HG02970 (cell line): Measurements from ENCODE around the gene PRKAR1B.

ENCODE experiments used
- ATAC-seq: cut with Tn5 transposase; IDR thresholded peaks from one replicate; pipeline ENCODE4 v1.9.1; 2021; ENCODE audit warnings: mild to moderate bottlenecking, moderate library complexity, moderate number of reproducible peaks; ENCODE audit not compliant: unreplicated experiment, low FRiP score

PRKAR1B gene

DNA sequence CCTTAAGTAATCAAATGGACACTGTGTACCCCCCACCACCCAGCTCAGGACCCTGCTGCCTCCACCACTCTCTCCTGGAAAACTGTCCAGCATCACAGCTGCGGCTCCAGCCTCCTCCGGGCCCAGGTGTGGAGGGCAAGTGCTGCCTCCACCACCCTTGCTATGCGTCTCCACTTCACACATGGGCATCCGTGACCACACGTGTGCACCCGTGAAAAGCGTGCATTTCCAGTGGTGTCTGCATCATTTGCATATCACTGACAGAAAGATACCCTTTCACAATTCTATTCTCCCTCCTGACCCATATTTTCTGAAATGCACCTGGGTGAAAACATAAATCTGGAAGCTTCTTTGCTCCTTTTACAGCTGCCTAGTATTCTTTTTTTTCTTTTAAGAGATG, 117.7 kb downstream of the PRKAR1B start:
- ATAC-seq: no peak

DNA sequence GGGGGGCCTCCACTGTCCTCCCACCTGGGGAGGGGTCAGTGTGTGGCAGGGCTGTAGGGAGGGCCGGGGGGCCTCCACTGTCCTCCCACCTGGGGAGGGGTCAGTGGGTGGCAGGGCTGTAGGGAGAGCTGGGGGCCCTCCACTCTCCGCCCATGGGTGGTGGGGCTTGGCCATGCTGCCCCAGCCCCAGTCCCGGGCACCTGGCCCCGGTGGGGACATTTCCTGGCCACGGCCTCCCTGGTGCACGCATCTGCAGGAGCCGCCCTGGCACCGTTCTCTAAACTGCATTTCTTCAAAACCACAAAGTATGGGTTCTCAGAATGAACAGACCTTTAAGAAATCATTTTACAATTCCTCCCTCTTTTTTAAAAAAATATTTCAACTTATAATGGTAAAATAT, 118.1 kb downstream of the PRKAR1B start:
- ATAC-seq: no peak

DNA sequence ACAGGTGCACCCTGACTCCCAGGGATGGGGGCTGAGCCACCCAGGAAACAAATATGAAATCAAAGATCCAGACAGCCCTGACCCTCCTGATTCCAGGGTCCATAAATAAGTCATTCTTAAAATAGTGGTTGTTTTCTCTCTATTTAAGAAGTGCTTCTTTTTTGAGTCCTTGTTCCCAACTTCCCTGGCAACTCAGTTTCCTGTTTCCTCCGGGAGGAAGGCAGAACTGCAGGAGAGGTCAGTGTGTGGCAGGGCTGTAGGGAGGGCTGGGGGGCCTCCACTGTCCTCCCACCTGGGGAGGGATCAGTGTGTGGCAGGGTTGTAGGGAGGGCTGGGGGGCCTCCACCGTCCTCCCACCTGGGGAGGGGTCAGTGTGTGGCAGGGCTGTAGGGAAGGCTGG, 118.7 kb downstream of the PRKAR1B start:
- no peak for ATAC-seq

DNA sequence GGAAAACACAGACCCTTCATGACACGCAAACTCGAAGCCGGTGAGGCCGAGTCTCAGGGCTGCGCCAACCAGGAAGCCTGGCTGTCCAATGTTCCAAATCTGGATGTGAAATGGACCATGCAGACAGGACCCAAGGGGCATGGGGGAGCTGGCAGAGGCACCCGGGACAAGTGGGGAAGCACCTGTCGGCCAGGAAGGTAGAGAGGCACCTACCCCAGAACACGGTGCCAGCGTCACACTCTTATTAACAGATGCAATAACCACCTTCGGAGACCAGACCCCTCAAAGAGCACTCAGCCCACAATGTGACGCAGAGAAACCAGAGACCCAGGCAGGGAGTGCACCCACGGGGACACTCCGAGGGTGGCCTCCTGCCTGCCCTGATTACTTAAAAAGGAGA, 119.1 kb downstream of the PRKAR1B start:
- ATAC-seq: no peak

DNA sequence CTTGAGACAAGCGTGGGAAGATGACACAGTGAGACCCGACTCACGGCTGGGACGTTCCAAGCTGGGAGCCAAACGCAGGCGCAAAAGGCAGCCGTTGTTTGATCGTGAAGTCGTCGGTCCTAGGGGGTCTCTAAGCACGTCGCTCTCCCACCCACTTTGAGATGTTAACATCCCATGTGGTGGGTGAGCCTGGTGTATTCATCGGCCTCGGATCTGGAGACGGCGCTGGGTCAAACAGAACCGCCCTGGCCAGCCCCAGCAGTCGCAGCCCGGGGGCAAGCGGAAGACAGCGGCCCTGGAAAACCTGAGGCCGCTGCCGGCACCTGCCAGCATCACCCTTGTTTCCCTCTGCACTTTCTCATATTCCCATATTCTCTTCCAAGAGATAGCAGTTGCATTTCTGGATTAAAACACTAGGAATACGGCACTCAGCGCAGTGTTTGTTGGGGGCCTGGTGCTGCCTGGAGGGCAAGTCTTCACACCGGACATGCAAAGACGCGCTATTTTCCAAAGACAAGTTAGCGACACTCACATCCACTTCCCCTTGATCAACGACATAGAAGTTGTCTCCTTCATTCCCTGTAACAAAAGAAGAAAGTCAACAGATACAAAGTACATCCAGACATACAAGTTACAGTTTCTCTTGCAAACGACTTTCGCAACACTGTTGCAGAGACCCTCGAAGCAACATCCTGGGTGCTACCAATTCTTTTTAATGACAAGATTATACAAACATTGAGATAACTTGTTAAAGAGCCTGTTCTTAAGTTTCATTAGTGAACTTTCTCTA, 121.2 kb downstream of the PRKAR1B start:
- ATAC-seq: no peak

DNA sequence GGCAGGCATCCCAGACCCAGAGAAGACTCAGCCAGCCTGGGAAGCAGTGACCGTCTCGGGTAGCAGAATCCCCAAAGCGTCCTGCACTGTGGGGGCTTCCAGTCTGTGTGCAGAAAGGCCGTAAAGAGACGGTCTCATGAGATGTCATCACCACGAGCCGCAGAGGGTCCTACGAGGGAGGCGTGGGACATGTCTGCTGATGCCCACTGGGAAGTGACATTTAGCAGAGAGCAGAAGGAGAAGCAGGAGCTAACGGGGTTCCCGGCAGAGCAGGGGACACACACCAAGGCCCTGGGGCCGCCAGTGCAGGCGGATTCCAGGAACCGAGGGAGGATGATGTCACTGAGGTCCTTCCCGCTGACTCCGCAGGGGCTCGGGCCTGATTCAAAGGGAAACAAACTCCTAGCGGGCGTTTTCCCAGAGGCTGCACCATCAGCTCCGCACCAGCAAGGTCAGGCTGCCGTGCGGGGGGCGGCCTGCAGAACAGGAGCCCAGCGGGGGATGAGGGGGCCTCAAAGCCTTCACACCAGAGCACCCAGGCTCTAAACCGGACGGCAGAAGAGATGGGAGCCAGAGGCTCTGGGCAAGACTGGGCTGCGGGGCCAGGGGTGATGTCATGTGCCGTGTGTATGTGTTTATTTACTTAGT, 122.1 kb downstream of the PRKAR1B start:
- no peak for ATAC-seq

DNA sequence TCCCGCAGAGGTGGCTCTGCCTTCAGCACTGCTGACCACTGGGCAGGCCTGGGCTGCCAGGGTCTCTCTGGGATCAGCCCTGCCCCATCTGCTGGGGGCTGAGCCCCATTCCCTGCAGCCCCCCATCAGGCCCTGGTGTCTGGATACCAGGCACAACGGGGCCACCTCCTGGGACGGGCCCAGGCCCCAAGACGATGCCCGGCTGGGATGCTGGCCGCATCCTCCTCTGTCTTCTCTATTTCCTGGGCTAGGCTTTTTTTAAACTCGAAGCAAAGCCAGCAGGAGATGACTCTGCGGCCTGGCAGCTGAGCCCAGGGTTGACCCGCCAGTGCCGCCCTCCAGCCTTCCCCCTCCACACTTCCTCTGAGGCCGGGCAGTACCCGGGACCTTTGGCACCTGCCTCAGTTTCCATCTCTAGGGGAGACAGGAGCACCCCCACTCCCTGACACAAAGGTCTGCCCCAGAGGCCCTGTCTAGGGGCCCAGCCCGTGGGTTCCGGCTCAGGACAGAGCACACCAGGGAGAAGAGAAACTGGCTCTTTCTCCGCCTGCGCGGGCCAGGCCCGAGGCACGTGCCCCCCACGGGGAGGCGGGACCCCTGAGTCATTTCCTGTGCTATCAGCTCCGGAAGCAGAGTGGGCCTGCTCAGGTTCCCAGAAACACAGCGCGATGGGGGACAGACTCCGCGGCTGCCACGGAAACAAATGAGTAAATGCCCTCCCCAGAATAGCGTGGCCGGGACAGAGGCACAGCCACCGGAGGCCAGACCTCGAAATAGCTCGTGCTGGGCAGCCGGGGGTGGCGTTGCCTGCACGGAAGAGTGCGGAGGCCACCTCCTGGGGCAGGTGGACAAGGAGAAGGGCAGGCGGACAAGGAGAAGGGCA, 122.8 kb downstream of the PRKAR1B start:
- ATAC-seq: peak; percentile 56

DNA sequence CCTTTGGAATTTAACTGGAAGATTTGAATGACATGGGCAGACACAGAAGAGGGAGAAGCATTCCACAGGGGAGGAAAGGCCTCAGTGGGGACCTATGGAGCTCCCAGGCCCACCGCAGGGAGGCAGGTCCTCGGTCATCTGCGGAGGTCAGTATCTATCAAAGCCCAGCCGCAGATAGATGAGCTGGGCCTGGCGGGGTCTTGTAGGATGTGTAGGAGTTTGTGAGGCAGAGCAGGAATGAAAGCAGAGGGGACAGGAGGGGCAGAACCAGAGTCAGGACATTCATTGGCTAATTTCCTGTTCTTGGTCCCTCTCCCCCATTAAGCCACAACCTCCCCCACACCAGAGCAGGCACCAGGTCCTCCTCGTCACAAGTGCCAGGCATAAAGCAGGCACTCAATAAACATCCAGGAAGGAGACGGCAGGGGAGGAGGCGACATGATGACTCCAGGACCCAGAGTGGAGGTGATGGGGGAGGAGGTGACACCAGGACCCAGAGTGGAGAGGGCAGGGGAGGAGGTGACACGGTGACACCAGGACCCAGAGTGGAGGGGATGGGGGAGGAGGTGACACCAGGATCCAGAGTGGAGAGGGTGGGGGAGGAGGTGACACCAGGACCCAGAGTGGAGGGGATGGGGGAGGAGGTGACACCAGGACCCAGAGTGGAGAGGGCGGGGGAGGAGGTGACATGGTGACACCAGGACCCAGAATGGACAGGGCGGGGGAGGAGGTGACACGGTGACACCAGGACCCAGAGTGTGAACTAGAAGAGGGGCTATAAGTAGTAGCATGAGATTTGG, 123.7 kb downstream of the PRKAR1B start:
- no peak for ATAC-seq

DNA sequence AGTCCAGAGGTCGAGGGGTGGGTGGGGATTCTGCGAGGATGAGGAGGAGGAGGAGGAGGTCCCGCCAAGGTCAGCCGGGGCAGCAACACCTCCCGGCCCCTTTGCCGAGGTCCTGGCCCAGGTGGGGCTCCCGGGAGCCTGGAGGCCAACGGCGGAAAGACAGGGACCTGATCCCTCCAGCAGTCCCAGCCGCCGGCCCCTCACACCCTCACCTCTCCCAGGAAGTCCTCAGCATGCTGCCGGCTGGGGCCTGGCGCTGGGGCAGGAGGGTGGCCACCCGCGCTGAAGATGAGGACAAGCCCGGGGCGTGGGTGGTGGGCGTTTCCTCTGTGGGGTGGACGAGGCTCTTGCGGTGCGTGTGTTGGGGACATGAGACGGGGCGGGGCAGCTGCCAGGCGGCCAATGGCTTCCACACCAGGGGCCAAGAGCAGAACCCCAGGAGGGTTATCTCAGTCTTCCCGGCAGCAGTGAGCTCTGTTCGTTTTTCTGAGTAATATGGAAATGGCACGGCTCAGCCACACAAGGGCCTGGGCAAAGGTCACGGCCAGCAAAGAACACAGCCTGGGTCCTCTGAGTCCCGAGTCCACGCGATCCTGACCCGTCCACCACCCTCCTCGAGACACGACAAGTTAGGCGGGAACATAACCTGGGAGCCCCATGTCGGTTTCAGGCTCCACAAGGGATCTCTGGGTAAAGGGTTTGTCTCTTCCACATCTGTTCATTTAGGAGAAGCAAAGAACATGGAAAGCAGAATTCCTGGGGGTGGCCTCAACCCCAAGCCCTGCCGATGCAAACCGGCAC, 124.5 kb downstream of the PRKAR1B start:
- no peak for ATAC-seq

DNA sequence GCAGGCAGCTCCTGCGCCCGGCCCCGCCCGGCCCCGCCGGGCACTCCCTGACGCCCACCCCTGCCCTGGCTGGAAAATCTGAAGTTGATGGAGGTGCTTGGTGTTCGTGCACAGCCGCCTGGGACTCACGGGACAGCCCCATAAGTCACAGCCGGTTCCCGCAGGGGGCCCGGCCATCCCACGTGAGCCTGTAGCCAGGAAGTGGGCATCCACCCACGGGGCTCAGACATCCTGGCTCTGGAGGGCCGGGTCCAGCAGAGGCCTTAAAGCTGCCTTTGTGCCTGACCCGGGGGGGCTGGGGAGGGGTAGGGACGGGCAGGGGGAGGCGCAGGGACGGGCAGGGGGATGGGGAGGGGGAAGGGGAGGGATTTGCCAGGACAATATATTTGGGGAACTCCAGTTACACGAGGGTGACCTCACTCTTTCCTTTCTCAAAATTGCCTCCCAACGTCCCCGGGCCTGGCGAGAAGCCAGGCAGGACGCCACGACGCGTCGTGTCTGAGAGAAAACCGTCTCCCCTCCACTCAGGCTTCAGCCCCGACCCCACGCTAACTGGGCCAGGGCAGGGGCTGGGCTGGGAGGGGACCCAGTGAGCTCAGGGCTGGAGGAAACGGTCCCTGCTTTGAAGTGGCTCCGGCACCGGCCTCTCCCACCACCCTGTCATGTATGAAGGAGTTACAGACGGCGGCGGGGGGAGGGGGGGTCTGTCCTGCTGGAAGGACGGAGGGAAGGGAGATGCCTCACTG, 125.3 kb downstream of the PRKAR1B start:
- peak; percentile 43 for ATAC-seq

DNA sequence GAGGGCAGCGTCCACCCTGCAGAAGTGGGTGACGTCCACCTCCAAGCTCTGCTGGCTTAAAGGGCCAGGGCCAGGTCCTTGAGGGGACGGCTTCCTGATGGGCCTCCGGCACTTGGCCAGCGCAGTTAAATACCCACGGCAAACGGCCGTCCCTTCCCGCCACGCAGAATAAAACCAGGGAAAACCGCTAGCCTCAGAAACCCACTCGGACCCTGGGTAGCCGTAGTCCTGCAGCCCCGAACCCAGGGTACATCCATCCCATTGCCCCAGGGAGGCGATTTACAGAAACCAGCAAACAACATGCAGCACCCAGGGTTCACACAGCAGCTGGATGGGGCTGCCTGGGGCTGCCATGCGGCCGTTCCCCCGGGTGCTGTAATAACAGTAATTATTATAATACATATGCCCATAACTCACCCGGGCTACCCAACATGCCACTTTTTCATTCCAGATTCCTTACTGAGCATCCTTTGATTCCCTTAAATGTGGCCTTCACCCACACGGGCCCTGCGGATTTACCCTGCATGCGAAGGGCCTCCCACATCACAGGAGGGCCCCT, 126.0 kb downstream of the PRKAR1B start:
- ATAC-seq: no peak

DNA sequence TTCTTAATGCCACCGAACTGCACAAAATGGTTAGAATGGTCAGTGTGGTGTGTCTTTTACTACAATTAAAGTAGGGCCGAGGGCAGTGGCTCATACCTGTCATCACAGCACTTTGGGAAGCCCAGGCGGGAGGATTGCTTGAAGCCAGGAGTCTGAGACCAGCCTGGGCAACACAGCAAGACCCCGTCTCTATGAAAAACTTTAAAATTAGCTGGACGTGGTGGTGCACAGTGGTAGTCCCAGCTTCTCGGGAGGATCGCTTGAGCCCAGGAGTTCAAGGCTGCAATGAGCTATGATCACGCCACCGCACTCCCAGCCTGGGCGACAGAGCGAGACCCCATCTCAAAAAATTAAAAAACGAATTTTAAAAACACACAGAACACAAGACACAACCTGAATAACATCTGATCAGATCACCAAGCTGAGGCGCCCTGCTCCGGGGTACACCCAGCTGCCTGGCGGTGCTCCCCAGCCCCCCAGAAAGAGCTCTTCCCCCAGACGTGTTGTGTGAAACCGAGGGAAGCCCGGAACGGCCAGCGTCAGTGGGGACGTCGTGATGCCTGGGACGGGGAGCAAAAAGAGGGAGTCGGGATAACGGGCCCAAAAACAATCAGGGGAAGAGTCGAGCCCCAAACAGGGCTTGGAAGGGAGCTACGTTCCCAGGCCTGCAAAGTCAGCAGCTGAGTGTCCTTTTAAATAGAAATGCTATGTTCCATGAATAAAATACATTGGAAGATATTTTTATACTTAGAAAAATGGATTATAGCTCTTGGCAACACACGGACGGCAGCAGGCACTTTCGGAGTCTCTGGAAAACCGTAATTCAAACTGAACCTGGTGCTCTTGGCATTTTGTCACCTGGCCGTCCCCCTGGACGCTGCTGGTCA, 126.7 kb downstream of the PRKAR1B start:
- ATAC-seq: no peak

DNA sequence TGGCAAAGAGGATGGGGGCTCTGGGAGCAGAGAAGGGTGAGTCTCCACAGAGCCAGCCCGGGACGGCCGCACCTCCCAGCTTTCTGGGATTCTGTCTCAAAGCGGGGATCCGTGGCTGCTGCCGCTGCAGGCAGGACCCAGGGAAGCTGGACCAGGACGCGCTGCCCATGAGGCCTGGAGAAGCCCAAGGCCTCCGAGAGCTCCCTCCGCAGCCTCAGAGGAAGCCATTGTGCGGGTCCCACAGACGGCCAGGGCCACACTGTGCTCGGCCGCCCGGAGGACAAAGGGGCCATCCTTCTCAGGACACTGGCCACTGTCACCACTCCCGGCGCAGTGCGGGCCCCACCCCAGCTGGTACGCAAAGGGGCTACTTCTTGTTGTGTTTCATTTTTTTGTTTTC, 128.2 kb downstream of the PRKAR1B start:
- no peak for ATAC-seq

DNA sequence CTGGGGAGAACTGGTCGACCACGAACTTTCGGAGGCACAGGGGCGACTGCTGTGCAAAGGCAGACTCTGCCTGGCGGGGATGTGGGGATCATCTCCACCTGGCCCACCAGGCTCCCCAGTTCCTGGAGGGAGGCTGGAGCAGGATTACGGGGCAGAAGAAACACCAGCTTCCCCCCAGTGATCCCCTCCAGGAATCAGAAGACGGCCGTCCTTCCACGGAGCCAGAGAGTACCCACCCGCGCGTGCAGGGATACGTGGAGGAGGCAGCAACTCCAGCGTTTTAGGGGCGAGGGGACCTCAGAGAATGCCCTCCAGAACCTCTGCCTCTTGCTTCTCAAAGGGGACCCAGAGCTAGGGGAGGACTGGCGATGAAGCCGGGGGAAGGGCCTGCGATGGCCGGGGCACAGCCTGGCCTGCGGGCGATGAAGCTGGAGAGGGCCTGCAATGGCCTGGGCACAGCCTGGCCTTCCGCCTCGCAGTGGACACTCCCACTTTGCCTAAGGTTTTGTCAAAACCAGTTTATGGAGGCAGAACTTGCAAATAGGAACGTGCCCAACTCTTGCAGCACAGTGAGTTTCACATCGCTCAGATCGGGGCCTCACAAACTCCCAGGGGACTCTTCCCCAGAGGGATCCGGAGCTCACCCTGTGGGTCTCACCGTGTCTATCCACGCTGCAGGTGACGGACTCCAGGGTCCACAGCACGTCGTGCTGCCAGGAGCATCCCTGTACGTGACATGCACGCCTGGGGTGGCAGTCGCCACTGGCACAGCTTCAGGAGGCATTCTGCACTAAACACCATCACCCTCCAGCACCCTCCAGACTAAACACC, 129.5 kb downstream of the PRKAR1B start:
- ATAC-seq: no peak

DNA sequence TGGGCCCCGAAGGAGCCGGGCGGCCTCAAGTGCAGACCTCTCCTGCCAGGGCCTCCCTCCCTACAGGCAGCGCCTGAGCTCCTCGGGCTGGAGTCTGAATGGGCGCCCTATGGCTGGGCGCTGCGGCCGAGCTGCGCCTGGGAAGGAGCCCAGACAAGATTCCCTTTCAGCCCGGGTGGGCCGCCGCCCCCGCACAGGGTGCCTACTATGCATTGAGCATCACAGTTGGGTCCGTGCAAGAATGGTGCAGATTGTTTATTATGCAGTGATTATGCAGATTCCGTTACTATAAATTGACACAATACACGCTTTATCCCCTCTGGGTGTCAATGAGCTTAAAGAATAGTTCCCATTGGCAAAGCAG, 130.3 kb downstream of the PRKAR1B start:
- ATAC-seq: no peak

DNA sequence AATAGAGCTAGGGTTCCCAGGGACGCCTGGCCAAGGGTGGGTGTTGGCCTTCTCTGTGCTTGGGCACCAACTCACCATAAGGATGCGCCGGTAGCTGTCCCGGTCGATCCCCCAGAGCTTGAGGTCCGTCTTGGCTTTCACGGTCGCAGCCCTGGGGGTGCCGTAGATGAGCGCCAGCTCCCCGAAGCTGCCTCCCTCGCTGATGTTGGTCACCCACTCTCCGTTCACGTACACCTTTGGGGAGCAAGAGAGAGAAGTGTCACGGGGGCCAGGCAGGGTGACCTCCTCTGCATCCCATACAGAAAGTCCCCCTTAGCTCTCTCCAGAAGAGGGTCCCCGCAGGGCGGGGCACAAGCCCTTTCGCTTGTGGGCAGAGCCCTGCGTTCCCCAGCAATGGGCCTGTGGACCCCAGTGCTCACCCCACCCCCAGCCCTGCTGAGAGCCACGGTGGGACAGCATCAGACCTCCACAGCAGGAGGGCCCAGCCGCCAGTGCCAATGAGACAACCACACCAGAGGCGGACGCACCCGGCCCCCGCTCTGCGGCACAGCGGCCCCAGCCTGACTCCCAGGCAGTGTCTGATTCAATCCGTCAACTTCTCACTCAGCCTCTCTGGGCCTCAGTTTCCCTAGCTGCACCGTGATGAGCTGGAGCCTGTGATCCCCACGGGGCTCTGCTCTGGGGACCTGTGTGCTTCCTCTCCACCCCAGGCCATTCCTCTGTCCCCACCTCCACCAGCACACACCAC, 130.8 kb downstream of the PRKAR1B start:
- ATAC-seq: no peak
